Left ventricle myocardium inferior (tissue), 1 donor: Measurements from ENCODE around the gene PHACTR4. TPM values are rescaled to one million over a fixed set of nuclear protein-coding genes. Genes with fewer than 3 reads are reported as not detected.
"Not testable (repeated sequence)": the region's sequence is repeated elsewhere in the genome, so short reads cannot be mapped to it uniquely, and the experiment has no call there.

Experiments
- DNase-seq: peaks from one replicate; pipeline ENCODE4 v3.0.0-alpha.2; 2020
- H3K27ac ChIP-seq: fragments of 200-600 bp; replicated peaks from 2 replicates; pipeline ENCODE4 v1.8.0; 2021
- H3K27me3 ChIP-seq: fragments of 200-600 bp; 2 replicates; pipeline ENCODE4 v1.8.0; 2021; ENCODE audit warnings: low read depth
- H3K36me3 ChIP-seq: fragments of 200-600 bp; 2 replicates; pipeline ENCODE4 v1.8.0; 2021
- H3K4me1 ChIP-seq: fragments of 200-600 bp; 2 replicates; pipeline ENCODE4 v1.8.0; 2021
- H3K4me3 ChIP-seq: fragments of 200-600 bp; 2 replicates; pipeline ENCODE4 v1.8.0; 2021; ENCODE audit warnings: mild to moderate bottlenecking, moderate library complexity
- H3K9me3 ChIP-seq: fragments of 200-600 bp; replicated peaks from 2 replicates; pipeline ENCODE4 v1.8.0; 2021
- CTCF ChIP-seq: fragments of 200-600 bp; IDR thresholded peaks from 2 replicates; pipeline ENCODE4 v1.8.0; 2021; ENCODE audit warnings: antibody characterized with exemption, mild to moderate bottlenecking, borderline replicate concordance
- intact Hi-C: fragments of 100-400 bp; cut with micrococcal nuclease; formaldehyde crosslinking; loops from one replicate; pipeline ENCODE4 v1.11.0; 2022
- long read RNA-seq: library from polyadenylated mRNA; unstranded; transcript quantifications from one replicate; pipeline ENCODE4 v2.0.0, GENCODE V29; 2021
- total RNA-seq: library from RNA; stranded (reverse); fragmentation: NEBNext Ultra II Directional; extraction: Animal tissue kit (Norgen Biotek cat#: 25700); gene quantifications from one replicate; pipeline ENCODE4 v1.2.1, GENCODE V29; 2021
- donor health status: DM: no; HTN: yes; CAD: no; lungs with severe emphysema.

PHACTR4 gene
- 13.6 TPM for total RNA-seq
- long read RNA-seq, partial matches to known transcripts, result 2 of 11 reads
- long read RNA-seq, other reads (novel, unspliced or antisense), result 9 of 11 reads

GRCh38 chr1:28369371-28370238 is at the start of gene PHACTR4:
Gene PHACTR4 (plus strand): TSS chr1:28369740. CDS start chr1:28407448, 37,708 bp downstream.
- no peaks in the 10 kb centered on the region for H3K36me3 ChIP-seq
- peak; percentile 93 for DNase-seq
- TF ChIP-seq CTCF, result no peak
- H3K4me3 ChIP-seq, result peak within 1 kb of the TSS; percentile 89
- intact Hi-C loops, result no loop called here
- H3K4me1 ChIP-seq, result peaks cover 26% of the 10 kb centered on the region
- H3K9me3 ChIP-seq, result no peaks in the 10 kb centered on the region
- H3K27me3 ChIP-seq, result no peaks in the 10 kb centered on the region
- peak within 1 kb of the TSS; percentile 95 for H3K27ac ChIP-seq

GRCh38 chr1:28322194-28322593 is 47.3 kb upstream of the PHACTR4 start:
- no peaks in the 10 kb centered on the region for H3K36me3 ChIP-seq
- TF ChIP-seq CTCF, result no peak
- H3K27ac ChIP-seq, result no peak overlapping the region
- peaks cover 33% of the 10 kb centered on the region for H3K27me3 ChIP-seq
- no peaks in the 10 kb centered on the region for H3K9me3 ChIP-seq
- H3K4me1 ChIP-seq, result no peaks in the 10 kb centered on the region
- no peak overlapping the region for H3K4me3 ChIP-seq
- intact Hi-C loops, result no loop called here
- DNase-seq, result no peak

GRCh38 chr1:28323720-28324119 is 45.8 kb upstream of the PHACTR4 start:
- intact Hi-C loops, result no loop called here
- DNase-seq, result no peak
- peaks cover 29% of the 10 kb centered on the region for H3K27me3 ChIP-seq
- no peak for TF ChIP-seq CTCF
- no peak overlapping the region for H3K27ac ChIP-seq
- H3K4me1 ChIP-seq, result peaks cover 6% of the 10 kb centered on the region
- no peaks in the 10 kb centered on the region for H3K36me3 ChIP-seq
- H3K4me3 ChIP-seq, result no peak overlapping the region
- no peaks in the 10 kb centered on the region for H3K9me3 ChIP-seq

- Histone ChIP-seq H3K4me1 (peaks cover 20% of the 10 kb centered on the region), H3K9me3 (no peaks in the 10 kb centered on the region), H3K36me3 (peaks cover 12% of the 10 kb centered on the region), H3K27ac (no peak overlapping the region), H3K4me3 (no peak overlapping the region), H3K27me3 (peaks cover 8% of the 10 kb centered on the region)
- DNase-seq, result no peak
- intact Hi-C loops, result no loop called here
- no peak for TF ChIP-seq CTCF
These were observed 43.0 kb upstream of the PHACTR4 start for GRCh38 chr1:28326515-28326914.

GRCh38 chr1:28326984-28327383 is 42.6 kb upstream of the PHACTR4 start:
- intact Hi-C loops, result no loop called here
- H3K27ac ChIP-seq, result no peak overlapping the region
- H3K9me3 ChIP-seq, result no peaks in the 10 kb centered on the region
- no peak overlapping the region for H3K4me3 ChIP-seq
- H3K27me3 ChIP-seq, result peaks cover 3% of the 10 kb centered on the region
- H3K4me1 ChIP-seq, result peaks cover 20% of the 10 kb centered on the region
- DNase-seq, result no peak
- no peak for TF ChIP-seq CTCF
- H3K36me3 ChIP-seq, result peaks cover 16% of the 10 kb centered on the region

- H3K9me3 ChIP-seq, DNase-seq, intact Hi-C loops, H3K27ac ChIP-seq, H3K27me3 ChIP-seq, H3K4me3 ChIP-seq: not testable (repeated sequence)
- H3K36me3 ChIP-seq, result peaks cover 21% of the 10 kb centered on the region
- H3K4me1 ChIP-seq, result peaks cover 20% of the 10 kb centered on the region
These were observed 42.1 kb upstream of the PHACTR4 start for GRCh38 chr1:28327431-28327830.
